Stimulated activated CD8-positive, alpha-beta memory T cell treated with anti-CD3 and anti-CD28 coated beads, Interleukin-15, amount 100 ng/mL, for 4 hours (primary cell): ENCODE measurements around the gene NEMP1.
"Not testable (repeated sequence)": the region's sequence is repeated elsewhere in the genome, so short reads cannot be mapped to it uniquely, and the experiment has no call there.

Experiments
- DNase-seq, 2 donors: peaks; one replicate each; pipeline ENCODE4 v3.0.0-alpha.2; 2020; ENCODE audit warnings: low read depth in 2 of 2

The NEMP1 gene

GRCh38 chr12:57057067-57057751, 21.4 kb downstream of the NEMP1 start:
- DNase-seq, result no peak

- DNase-seq, result no peak
Measured at GRCh38 chr12:57055824-57056223, 22.8 kb downstream of the NEMP1 start.

GRCh38 chr12:57053901-57054300, 24.7 kb downstream of the NEMP1 start:
- not testable (repeated sequence) for DNase-seq

DNA sequence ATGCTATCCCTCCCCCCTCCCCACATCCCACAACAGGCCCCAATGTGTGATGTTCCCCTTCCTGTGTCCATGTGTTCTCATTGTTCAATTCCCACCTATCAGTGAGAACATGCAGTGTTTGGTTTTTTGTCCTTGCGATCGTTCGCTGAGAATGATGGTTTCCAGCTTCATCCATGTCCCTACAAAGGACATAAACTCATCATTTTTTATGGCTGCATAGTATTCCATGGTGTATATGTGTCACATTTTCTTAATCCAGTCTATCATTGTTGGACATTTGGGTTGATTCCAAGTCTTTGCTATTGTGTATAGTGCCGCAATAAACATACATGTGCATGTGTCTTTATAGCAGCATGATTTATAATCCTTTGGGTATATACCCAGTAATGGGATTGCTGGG, 25.4 kb downstream of the NEMP1 start:
- not testable (repeated sequence) for DNase-seq

DNA sequence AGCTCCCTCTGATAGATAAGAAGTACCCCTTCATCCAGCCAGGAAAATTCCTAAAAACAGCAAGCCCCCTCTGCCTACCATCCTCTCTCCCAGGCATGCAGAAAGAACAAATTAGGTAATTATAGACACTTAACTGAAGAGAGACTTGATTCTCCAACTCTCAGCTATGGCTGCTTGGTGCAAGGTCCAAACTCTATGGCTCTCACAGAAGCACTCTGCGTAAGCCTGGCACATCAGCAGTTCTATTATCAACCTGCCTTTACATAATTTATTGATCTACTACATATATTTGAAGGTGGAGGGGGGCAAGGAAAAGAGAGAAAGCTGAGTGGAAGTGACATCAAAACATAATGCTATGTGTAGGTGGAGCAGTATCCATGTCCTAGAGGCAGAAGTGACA, 27.6 kb downstream of the NEMP1 start:
- DNase-seq, result no peak

DNA sequence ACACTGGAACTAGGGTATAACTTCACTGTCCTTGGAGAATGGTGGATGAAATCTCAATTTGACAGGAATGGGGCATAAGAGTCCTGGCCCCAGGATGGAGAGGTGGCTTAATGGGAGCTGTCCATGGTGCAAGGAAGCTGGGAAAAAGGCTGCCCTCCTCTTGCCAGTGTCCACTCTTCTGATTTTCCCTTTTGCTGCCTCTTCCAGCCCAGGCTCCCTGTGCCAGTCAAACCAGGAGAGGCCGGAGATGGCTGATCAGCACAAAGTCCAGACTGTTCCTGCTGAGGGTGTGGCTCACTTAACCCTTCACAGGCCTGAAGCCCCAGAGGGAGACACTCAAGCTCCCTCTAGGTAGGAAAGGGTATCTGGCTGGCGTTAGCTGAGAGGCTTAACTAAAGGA, 28.7 kb downstream of the NEMP1 start, which contains the start of gene MYO1A:
Gene MYO1A (minus strand): TSS at position 240 of the 400 bp plus-strand sequence. CDS start 1,806 bp downstream, outside the sequence.
- no peak for DNase-seq

DNA sequence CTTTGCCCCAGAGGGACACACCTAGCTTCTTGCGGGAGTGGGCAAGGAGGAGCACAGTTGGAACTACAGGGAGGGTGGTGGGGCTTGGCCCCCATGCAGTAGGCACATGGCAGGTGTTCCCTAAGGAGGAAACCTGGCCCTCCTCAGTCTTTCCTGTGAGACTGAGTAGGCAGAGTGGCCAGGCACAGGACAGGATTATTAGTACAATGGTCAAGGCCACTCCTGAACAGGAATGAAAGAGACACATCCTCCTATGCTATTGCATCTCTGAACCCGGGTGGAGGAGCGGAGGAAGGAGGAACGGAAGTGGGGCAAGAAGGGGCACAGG, 29.5 kb downstream of the NEMP1 start:
- DNase-seq, result no peak

- no peak for DNase-seq
Measured at GRCh38 chr12:57048423-57049118, 30.0 kb downstream of the NEMP1 start.

GRCh38 chr12:57047981-57048380, 30.6 kb downstream of the NEMP1 start:
- no peak for DNase-seq

GRCh38 chr12:57046947-57047890, 31.4 kb downstream of the NEMP1 start:
- DNase-seq, result no peak

DNA sequence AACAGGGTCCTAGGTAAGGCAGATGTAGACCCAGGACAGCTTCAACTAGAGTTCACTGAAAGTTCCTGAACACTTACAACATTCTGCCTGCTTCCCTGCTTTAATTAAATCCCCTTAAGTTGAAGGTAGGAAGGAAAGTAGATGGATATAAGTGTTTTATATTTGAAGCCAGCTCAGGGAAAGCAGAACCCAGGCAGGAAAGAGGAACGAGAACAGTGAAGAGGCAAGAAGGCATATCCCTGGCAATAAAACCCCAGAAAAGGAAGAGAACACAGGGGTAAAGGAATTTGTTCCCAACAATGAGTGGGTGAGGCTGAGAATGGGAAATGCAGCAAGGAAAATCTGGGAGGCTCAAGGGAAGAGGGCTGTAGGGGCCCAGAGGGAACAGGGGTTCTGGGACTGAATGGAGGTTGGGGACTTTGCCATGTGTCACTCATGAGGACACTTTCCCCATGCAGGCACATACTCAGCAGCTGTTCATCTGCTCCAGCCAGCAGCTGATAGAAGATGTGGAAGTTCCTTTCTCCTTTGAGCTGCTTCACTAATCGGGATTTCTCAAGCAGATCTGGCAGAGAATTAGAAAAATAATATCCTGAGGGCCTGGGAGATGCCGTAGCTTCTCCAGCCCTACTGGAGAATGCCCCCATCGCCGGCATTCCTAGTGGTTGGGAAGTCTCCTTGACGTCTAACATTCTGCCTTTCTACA, 32.4 kb downstream of the NEMP1 start:
- no peak for DNase-seq

DNA sequence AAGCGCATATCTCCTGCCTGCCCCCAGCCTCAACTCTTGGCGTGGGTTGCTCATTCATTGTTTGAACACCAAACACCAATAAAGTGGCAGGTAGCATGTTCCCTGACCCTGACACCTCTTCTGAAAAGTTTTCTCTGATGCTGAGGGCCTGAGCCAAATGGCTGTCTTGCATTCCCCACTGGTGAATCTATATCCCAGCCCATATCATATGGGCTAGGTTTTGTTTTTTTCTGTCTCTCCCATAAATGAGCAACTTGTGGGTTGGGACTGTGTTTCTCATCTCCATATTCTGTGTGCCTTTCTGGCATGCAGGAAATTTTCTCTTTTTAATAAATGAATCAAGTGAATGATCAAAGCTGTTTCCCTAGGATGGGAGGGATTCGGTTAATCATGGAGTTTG, 33.7 kb downstream of the NEMP1 start:
- no peak for DNase-seq

GRCh38 chr12:57044468-57044867, 34.1 kb downstream of the NEMP1 start:
- DNase-seq, result no peak

GRCh38 chr12:57042695-57043094, 35.9 kb downstream of the NEMP1 start:
- DNase-seq, result no peak

GRCh38 chr12:57040750-57041149, 37.8 kb downstream of the NEMP1 start:
- no peak for DNase-seq

- DNase-seq, result no peak
Measured at GRCh38 chr12:57040211-57040610, 38.4 kb downstream of the NEMP1 start.

DNA sequence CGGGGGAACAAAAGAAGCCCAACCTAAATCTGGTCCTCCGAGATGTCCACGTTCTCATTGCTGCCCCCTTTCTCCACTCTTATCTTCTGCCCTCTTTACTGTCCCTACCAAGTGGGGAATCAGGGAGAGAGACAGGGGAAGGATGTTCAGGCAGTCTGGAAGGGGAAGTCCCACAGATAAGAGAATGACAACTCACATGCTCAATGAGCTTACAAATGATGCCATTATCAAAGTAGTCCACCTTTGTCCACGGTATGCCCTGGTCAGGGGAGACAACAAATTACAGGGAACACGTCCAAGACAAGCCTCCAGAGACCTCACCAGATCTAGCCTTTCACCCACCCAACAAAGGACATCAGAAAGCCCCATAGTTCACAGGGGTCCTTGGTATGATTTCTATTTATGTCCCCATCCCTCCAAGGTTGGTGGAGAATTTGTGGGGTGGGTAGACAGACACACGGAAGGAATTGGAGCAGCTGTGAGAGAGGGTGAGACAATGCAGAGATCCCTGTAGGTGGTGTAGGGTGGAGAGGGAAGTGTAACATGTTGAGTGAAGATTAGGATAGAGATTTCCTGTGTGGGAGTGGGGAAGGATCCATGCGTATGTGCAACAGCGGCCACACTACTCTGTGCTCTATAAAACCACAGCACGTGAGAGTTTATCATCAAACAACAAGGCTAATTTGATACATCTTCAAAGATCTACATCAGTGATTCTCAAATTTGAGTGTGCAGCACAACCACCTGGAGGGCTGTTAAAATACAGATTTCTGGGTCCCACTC, 39.4 kb downstream of the NEMP1 start:
- DNase-seq, result no peak

- no peak for DNase-seq
Measured at GRCh38 chr12:57037264-57037663, 41.3 kb downstream of the NEMP1 start.

DNA sequence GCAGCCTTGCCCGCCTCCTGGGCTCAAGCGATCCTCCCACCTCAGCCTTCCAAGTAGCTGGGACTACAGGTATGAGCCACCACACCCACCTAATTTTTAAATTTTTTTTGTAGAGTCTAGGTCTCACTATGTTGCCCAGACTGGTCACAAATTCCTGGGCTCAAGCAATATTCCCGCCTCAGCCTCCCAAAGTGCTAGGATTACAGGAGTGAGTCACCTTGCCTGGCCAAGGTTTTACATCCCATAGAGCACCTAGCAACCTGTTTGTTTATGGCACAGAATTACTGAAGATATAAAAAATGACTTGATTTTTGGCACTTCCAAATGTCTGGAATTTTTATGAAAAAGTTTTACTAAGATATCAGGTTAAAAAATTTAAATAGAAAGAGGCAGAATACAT, 45.2 kb downstream of the NEMP1 start:
- DNase-seq, result no peak

- DNase-seq, result no peak
Measured at GRCh38 chr12:57031789-57032188, 46.8 kb downstream of the NEMP1 start.

- DNase-seq, result no peak
Measured at GRCh38 chr12:57031138-57031725, 47.4 kb downstream of the NEMP1 start.
